Peyer's patch (tissue), 4 donors: ENCODE results near the gene ARHGEF38.

Experiments
- POLR2A ChIP-seq, 2 donors: fragments of 450-650 bp; IDR thresholded peaks; one replicate each; pipeline ENCODE4 v1.5.1; 2017; ENCODE audit warnings: antibody characterized with exemption in 2 of 2, mild to moderate bottlenecking in 2 of 2, moderate library complexity in 2 of 2
- TF ChIP-seq, protein P1 (sequence below), 6 experiments: fragments of 450-650 bp in 4 of 6; fragments of 200-600 bp in 2 of 6; sonication (generic) in 1 of 6; IDR thresholded peaks; one replicate each; pipeline ENCODE4 v1.5.1; 2017 to 2019; ENCODE audit warnings: antibody characterized with exemption in 6 of 6, mild to moderate bottlenecking in 3 of 6, moderate library complexity in 1 of 6

DNA sequence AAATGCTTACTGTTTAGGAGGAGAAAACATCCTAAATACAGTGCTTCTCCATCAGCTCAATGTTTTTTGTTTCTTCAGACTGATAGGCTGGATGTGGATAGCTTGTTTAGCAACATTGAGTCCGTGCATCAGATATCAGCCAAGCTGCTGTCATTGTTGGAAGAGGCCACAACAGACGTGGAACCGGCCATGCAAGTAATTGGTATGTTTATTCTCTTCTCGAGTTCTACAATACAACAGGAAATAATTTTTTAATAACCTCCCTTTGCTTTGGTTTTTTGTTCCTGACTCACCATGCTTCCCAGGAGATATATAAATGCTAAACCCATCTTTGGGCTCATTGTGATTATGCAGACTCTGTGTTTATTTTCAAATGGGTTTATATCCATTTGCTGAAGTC is 60.9 kb downstream of the ARHGEF38 start:
- TF ChIP-seq, protein P1, sequence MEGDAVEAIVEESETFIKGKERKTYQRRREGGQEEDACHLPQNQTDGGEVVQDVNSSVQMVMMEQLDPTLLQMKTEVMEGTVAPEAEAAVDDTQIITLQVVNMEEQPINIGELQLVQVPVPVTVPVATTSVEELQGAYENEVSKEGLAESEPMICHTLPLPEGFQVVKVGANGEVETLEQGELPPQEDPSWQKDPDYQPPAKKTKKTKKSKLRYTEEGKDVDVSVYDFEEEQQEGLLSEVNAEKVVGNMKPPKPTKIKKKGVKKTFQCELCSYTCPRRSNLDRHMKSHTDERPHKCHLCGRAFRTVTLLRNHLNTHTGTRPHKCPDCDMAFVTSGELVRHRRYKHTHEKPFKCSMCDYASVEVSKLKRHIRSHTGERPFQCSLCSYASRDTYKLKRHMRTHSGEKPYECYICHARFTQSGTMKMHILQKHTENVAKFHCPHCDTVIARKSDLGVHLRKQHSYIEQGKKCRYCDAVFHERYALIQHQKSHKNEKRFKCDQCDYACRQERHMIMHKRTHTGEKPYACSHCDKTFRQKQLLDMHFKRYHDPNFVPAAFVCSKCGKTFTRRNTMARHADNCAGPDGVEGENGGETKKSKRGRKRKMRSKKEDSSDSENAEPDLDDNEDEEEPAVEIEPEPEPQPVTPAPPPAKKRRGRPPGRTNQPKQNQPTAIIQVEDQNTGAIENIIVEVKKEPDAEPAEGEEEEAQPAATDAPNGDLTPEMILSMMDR (IDR thresholded peaks at IDR 0.05), result no peak
- no peak for TF ChIP-seq POLR2A (IDR thresholded peaks at IDR 0.05)
